GM18861 (cell line): Measurements from ENCODE around the gene MAPK4.

ENCODE experiments used
- ATAC-seq: cut with Tn5 transposase; IDR thresholded peaks from one replicate; pipeline ENCODE4 v1.9.1; 2021; ENCODE audit not compliant: unreplicated experiment

Gene MAPK4

GRCh38 chr18:50716902-50717301 lies 157.0 kb downstream of the MAPK4 start:
- no peak for ATAC-seq

GRCh38 chr18:50717563-50717962 lies 157.7 kb downstream of the MAPK4 start:
- ATAC-seq: no peak

GRCh38 chr18:50719471-50720324 lies 159.8 kb downstream of the MAPK4 start:
- ATAC-seq: no peak

- ATAC-seq: no peak
These were observed 160.4 kb downstream of the MAPK4 start for GRCh38 chr18:50720325-50720674.

- no peak for ATAC-seq
These were observed 161.1 kb downstream of the MAPK4 start for GRCh38 chr18:50721006-50721405.

- ATAC-seq: no peak
These were observed 161.7 kb downstream of the MAPK4 start for GRCh38 chr18:50721451-50722120.

- no peak for ATAC-seq
These were observed 162.4 kb downstream of the MAPK4 start for GRCh38 chr18:50722311-50722710.

GRCh38 chr18:50724751-50725151 lies 164.9 kb downstream of the MAPK4 start:
- ATAC-seq: no peak

GRCh38 chr18:50726960-50727589 lies 167.2 kb downstream of the MAPK4 start:
- peak; percentile 90 for ATAC-seq

- ATAC-seq: no peak
These were observed 168.0 kb downstream of the MAPK4 start for GRCh38 chr18:50727721-50728471.

- ATAC-seq: no peak
These were observed 169.5 kb downstream of the MAPK4 start for GRCh38 chr18:50729376-50729775.

- ATAC-seq: no peak
These were observed 170.1 kb downstream of the MAPK4 start for GRCh38 chr18:50729986-50730385.

- ATAC-seq: no peak
These were observed 174.5 kb downstream of the MAPK4 start for GRCh38 chr18:50734342-50734741.

GRCh38 chr18:50734886-50735285 lies 175.0 kb downstream of the MAPK4 start:
- ATAC-seq: no peak

GRCh38 chr18:50737127-50737526 lies 177.2 kb downstream of the MAPK4 start:
- no peak for ATAC-seq

- ATAC-seq: no peak
These were observed 178.3 kb downstream of the MAPK4 start for GRCh38 chr18:50738098-50738757.

- no peak for ATAC-seq
These were observed 183.1 kb downstream of the MAPK4 start for GRCh38 chr18:50742952-50743351.

- ATAC-seq: no peak
These were observed 184.4 kb downstream of the MAPK4 start for GRCh38 chr18:50744253-50744652.

GRCh38 chr18:50745945-50746344 lies 186.1 kb downstream of the MAPK4 start:
- no peak for ATAC-seq

GRCh38 chr18:50747849-50748242 lies 188.0 kb downstream of the MAPK4 start:
- no peak for ATAC-seq
